ENCODE results near the gene GHRH.

The GHRH gene

GRCh38 chr20:37301120-37301519 lies 39.5 kb upstream of the GHRH start:
- no peak for DNase-seq (ENCODE audit: insufficient read length, low spot score)
- no peak for FAIRE-seq
- TF ChIP-seq POLR2A (IDR thresholded peaks at IDR 0.05; ENCODE audit: low read depth, low read length) (no peak), POU2F2 (IDR thresholded peaks at IDR 0.05; ENCODE audit: low read depth, low read length) (no peak), PAX5 (IDR thresholded peaks at IDR 0.05; ENCODE audit: insufficient read depth, low read length, severe bottlenecking) (no peak), SPI1 (IDR thresholded peaks at IDR 0.05; ENCODE audit: low read depth, low read length) (no peak), POLR2AphosphoS5 (IDR thresholded peaks at IDR 0.05; ENCODE audit: low read depth, low read length) (no peak), TAF1 (IDR thresholded peaks at IDR 0.05; ENCODE audit: low read depth, low read length) (no peak)

- no peak for TF ChIP-seq SPI1 (IDR thresholded peaks at IDR 0.05; ENCODE audit: low read depth, low read length)
- no peak for TF ChIP-seq POLR2A (IDR thresholded peaks at IDR 0.05; ENCODE audit: low read depth, low read length)
- no peak for TF ChIP-seq TAF1 (IDR thresholded peaks at IDR 0.05; ENCODE audit: low read depth, low read length)
- TF ChIP-seq POU2F2 (IDR thresholded peaks at IDR 0.05; ENCODE audit: low read depth, low read length): no peak
- no peak for TF ChIP-seq PAX5 (IDR thresholded peaks at IDR 0.05; ENCODE audit: insufficient read depth, low read length, severe bottlenecking)
- TF ChIP-seq POLR2AphosphoS5 (IDR thresholded peaks at IDR 0.05; ENCODE audit: low read depth, low read length): no peak
- DNase-seq (ENCODE audit: insufficient read length, low spot score) (no peak), FAIRE-seq (no peak)
These were observed 38.3 kb upstream of the GHRH start for GRCh38 chr20:37299718-37300528.

- no peak for DNase-seq (ENCODE audit: insufficient read length, low spot score)
- no peak for FAIRE-seq
- TF ChIP-seq TAF1 (IDR thresholded peaks at IDR 0.05; ENCODE audit: low read depth, low read length) (no peak), SPI1 (IDR thresholded peaks at IDR 0.05; ENCODE audit: low read depth, low read length) (peak; percentile 27; the same call in 1 of the 2 replicates)
These were observed 36.8 kb upstream of the GHRH start for GRCh38 chr20:37298190-37298939.

- no peak for FAIRE-seq
- TF ChIP-seq POLR2AphosphoS5 (IDR thresholded peaks at IDR 0.05; ENCODE audit: low read depth, low read length) (no peak), POU2F2 (IDR thresholded peaks at IDR 0.05; ENCODE audit: low read depth, low read length) (no peak), POLR2A (IDR thresholded peaks at IDR 0.05; ENCODE audit: low read depth, low read length) (no peak), TAF1 (IDR thresholded peaks at IDR 0.05; ENCODE audit: low read depth, low read length) (no peak), SPI1 (IDR thresholded peaks at IDR 0.05; ENCODE audit: low read depth, low read length) (no peak), PAX5 (IDR thresholded peaks at IDR 0.05; ENCODE audit: insufficient read depth, low read length, severe bottlenecking) (no peak)
- no peak for DNase-seq (ENCODE audit: insufficient read length, low spot score)
These were observed 35.6 kb upstream of the GHRH start for GRCh38 chr20:37297066-37297736.

GRCh38 chr20:37296371-37296770 lies 34.8 kb upstream of the GHRH start:
- FAIRE-seq (no peak), DNase-seq (ENCODE audit: insufficient read length, low spot score) (no peak)
- TF ChIP-seq TAF1 (IDR thresholded peaks at IDR 0.05; ENCODE audit: low read depth, low read length): no peak
- TF ChIP-seq POU2F2 (IDR thresholded peaks at IDR 0.05; ENCODE audit: low read depth, low read length): no peak
- no peak for TF ChIP-seq POLR2A (IDR thresholded peaks at IDR 0.05; ENCODE audit: low read depth, low read length)
- no peak for TF ChIP-seq PAX5 (IDR thresholded peaks at IDR 0.05; ENCODE audit: insufficient read depth, low read length, severe bottlenecking)
- TF ChIP-seq SPI1 (IDR thresholded peaks at IDR 0.05; ENCODE audit: low read depth, low read length): no peak
- no peak for TF ChIP-seq POLR2AphosphoS5 (IDR thresholded peaks at IDR 0.05; ENCODE audit: low read depth, low read length)

GRCh38 chr20:37295595-37295994 lies 34.0 kb upstream of the GHRH start:
- FAIRE-seq: peak; percentile 23
- DNase-seq (ENCODE audit: insufficient read length, low spot score): no peak

GRCh38 chr20:37295001-37295400 lies 33.4 kb upstream of the GHRH start:
- FAIRE-seq (no peak), DNase-seq (ENCODE audit: insufficient read length, low spot score) (no peak)

More at GRCh38 chr20:37295595-37295994, 34.0 kb upstream of the GHRH start:
- TF ChIP-seq SPI1 (IDR thresholded peaks at IDR 0.05; ENCODE audit: low read depth, low read length) (no peak), POLR2AphosphoS5 (IDR thresholded peaks at IDR 0.05; ENCODE audit: low read depth, low read length) (no peak), POLR2A (IDR thresholded peaks at IDR 0.05; ENCODE audit: low read depth, low read length) (no peak), POU2F2 (IDR thresholded peaks at IDR 0.05; ENCODE audit: low read depth, low read length) (no peak)

GRCh38 chr20:37294262-37294981 lies 32.8 kb upstream of the GHRH start:
- DNase-seq (ENCODE audit: insufficient read length, low spot score) (no peak), FAIRE-seq (peak; percentile 33)
- TF ChIP-seq POLR2A (IDR thresholded peaks at IDR 0.05; ENCODE audit: low read depth, low read length): no peak
- no peak for TF ChIP-seq POU2F2 (IDR thresholded peaks at IDR 0.05; ENCODE audit: low read depth, low read length)

More at GRCh38 chr20:37295001-37295400, 33.4 kb upstream of the GHRH start:
- TF ChIP-seq POU2F2 (IDR thresholded peaks at IDR 0.05; ENCODE audit: low read depth, low read length): no peak
- no peak for TF ChIP-seq POLR2AphosphoS5 (IDR thresholded peaks at IDR 0.05; ENCODE audit: low read depth, low read length)
- TF ChIP-seq PAX5 (IDR thresholded peaks at IDR 0.05; ENCODE audit: insufficient read depth, low read length, severe bottlenecking): no peak
- TF ChIP-seq TAF1 (IDR thresholded peaks at IDR 0.05; ENCODE audit: low read depth, low read length): no peak

- no peak for DNase-seq (ENCODE audit: insufficient read length, low spot score)
- TF ChIP-seq SPI1 (IDR thresholded peaks at IDR 0.05; ENCODE audit: low read depth, low read length) (no peak), POLR2A (IDR thresholded peaks at IDR 0.05; ENCODE audit: low read depth, low read length) (no peak; the same call in 1 of the 2 replicates), POLR2AphosphoS5 (IDR thresholded peaks at IDR 0.05; ENCODE audit: low read depth, low read length) (0 out of 2 replicates have a peak, but pooled peaks have one; percentile 34)
- FAIRE-seq: no peak
These were observed 31.8 kb upstream of the GHRH start for GRCh38 chr20:37293301-37293943.
